Measurements from ENCODE around the gene TMEM88. TPM values are rescaled to one million over a fixed set of nuclear protein-coding genes. Genes with fewer than 3 reads are reported as not detected.

Gene TMEM88
- total RNA-seq, 2 donors from 2014 or later = 16.8 to 26.8 TPM

GRCh38 chr17:7888184-7888920, 33.5 kb downstream of the TMEM88 start, which contains the start of gene CHD3:
Gene CHD3, plus strand, starts transcription at chr17:7888789. Its CDS starts 212 bp downstream, at chr17:7889001.
- H3K9ac ChIP-seq (ENCODE audit: extremely low read depth, low read length, poor library complexity, severe bottlenecking) = peak within 1 kb of the TSS; percentile 44
- no peak for TF ChIP-seq CTCF (conservative IDR thresholded peaks at IDR 0.05)

GRCh38 chr17:7889166-7889955, 34.5 kb downstream of the TMEM88 start:
- no peaks in the 10 kb centered on the region for H3K27me3 ChIP-seq (ENCODE audit: control insufficient read depth, insufficient read depth, low read length, poor library complexity, severe bottlenecking)
- no peak overlapping the region for H3K4me3 Mint-ChIP-seq
- peaks cover 9% of the 10 kb centered on the region for H3K4me1 ChIP-seq (ENCODE audit: control insufficient read depth, insufficient read depth, low read length)
- peaks cover 4% of the 10 kb centered on the region for H3K4me1 Mint-ChIP-seq
- peaks cover 27% of the 10 kb centered on the region for H3K36me3 Mint-ChIP-seq (ENCODE audit: low read depth)
- DNase-seq = peak; percentile 83
- WGBS, 2 experiments (ENCODE audit: insufficient coverage in 1 of 2, insufficient read length in 1 of 2) = 87 to 92% methylated on average over 4 to 11 of the region's 11 CpGs
- H3K27ac ChIP-seq (ENCODE audit: low read depth, low read length) = no peak overlapping the region
- H3K27ac Mint-ChIP-seq = no peak overlapping the region
- peaks cover 8% of the 10 kb centered on the region for H3K27me3 Mint-ChIP-seq (ENCODE audit: insufficient read depth)
- H3K9me3 Mint-ChIP-seq = no peaks in the 10 kb centered on the region
- H3K36me3 ChIP-seq (ENCODE audit: control insufficient read depth, insufficient read depth, low read length) = peaks cover 24% of the 10 kb centered on the region
- no peak overlapping the region for H3K4me3 ChIP-seq (ENCODE audit: low read length)
- H3K9me3 ChIP-seq (ENCODE audit: control insufficient read depth, low read length) = no peaks in the 10 kb centered on the region
- peak; percentile 46 for TF ChIP-seq CTCF (conservative IDR thresholded peaks at IDR 0.05)
- H3K9ac ChIP-seq (ENCODE audit: extremely low read depth, low read length, poor library complexity, severe bottlenecking) = no peak overlapping the region

More at GRCh38 chr17:7888184-7888920, 33.5 kb downstream of the TMEM88 start, which contains the start of gene CHD3:
- Histone ChIP-seq H3K4me3 (ENCODE audit: low read length) (peak within 1 kb of the TSS; percentile 81), H3K36me3 (ENCODE audit: control insufficient read depth, insufficient read depth, low read length) (peaks cover 24% of the 10 kb centered on the region), H3K9me3 (ENCODE audit: control insufficient read depth, low read length) (no peaks in the 10 kb centered on the region), H3K27ac (ENCODE audit: low read depth, low read length) (peak within 1 kb of the TSS; percentile 90), H3K27me3 (ENCODE audit: control insufficient read depth, insufficient read depth, low read length, poor library complexity, severe bottlenecking) (no peaks in the 10 kb centered on the region), H3K4me1 (ENCODE audit: control insufficient read depth, insufficient read depth, low read length) (peaks cover 9% of the 10 kb centered on the region)
- Mint-ChIP-seq H3K27me3 (ENCODE audit: insufficient read depth) (peaks cover 8% of the 10 kb centered on the region), H3K4me1 (peaks cover 4% of the 10 kb centered on the region), H3K27ac (no peak within 1 kb of the TSS), H3K36me3 (ENCODE audit: low read depth) (peaks cover 17% of the 10 kb centered on the region), H3K4me3 (no peak within 1 kb of the TSS), H3K9me3 (no peaks in the 10 kb centered on the region)
- DNase-seq = no peak
- 64 to 81% methylated on average over 5 to 18 of the region's 18 CpGs for WGBS, 2 experiments (ENCODE audit: insufficient coverage in 1 of 2, insufficient read length in 1 of 2)

- Mint-ChIP-seq H3K36me3 (ENCODE audit: low read depth) (peaks cover 60% of the 10 kb centered on the region), H3K4me3 (no peak overlapping the region), H3K4me1 (peaks cover 4% of the 10 kb centered on the region), H3K9me3 (no peaks in the 10 kb centered on the region), H3K27ac (no peak overlapping the region), H3K27me3 (ENCODE audit: insufficient read depth) (no peaks in the 10 kb centered on the region)
- no peak for TF ChIP-seq CTCF (conservative IDR thresholded peaks at IDR 0.05)
- WGBS, 2 experiments (ENCODE audit: insufficient coverage in 1 of 2, insufficient read length in 1 of 2) = 94 to 100% methylated on average over 5 to 13 of the region's 15 CpGs
- Histone ChIP-seq H3K9me3 (ENCODE audit: control insufficient read depth, low read length) (no peaks in the 10 kb centered on the region), H3K27me3 (ENCODE audit: control insufficient read depth, insufficient read depth, low read length, poor library complexity, severe bottlenecking) (no peaks in the 10 kb centered on the region), H3K4me1 (ENCODE audit: control insufficient read depth, insufficient read depth, low read length) (peaks cover 10% of the 10 kb centered on the region), H3K9ac (ENCODE audit: extremely low read depth, low read length, poor library complexity, severe bottlenecking) (no peak overlapping the region), H3K27ac (ENCODE audit: low read depth, low read length) (no peak overlapping the region), H3K4me3 (ENCODE audit: low read length) (no peak overlapping the region), H3K36me3 (ENCODE audit: control insufficient read depth, insufficient read depth, low read length) (peaks cover 48% of the 10 kb centered on the region)
- peak; percentile 13 for DNase-seq
These were observed 38.5 kb downstream of the TMEM88 start for GRCh38 chr17:7893187-7893880.
